Measurements from ENCODE around the gene CYTIP. TPM values are rescaled to one million over a fixed set of nuclear protein-coding genes. Genes with fewer than 3 reads are reported as not detected.
A peak's percentile ranks its signal among the peaks of the same experiment; 100 is the strongest.

The CYTIP gene
- total RNA-seq (2021): 0.66 to 1.2 TPM (median 0.89 TPM) in 3 replicates
- Bru-seq, nascent RNA: percentile 31 among the genes with signal in this experiment
- long read RNA-seq, experiment 1, partial matches to known transcripts: 0 of 3 reads
- long read RNA-seq, experiment 1, other reads (novel, unspliced or antisense): 3 of 3 reads
- long read RNA-seq, experiment 2: 0 reads
- long read RNA-seq, experiment 3: 0 reads

- Mint-ChIP-seq H3K9me3 (no peaks in the 10 kb centered on the region), H3K27me3 (ENCODE audit: low read depth) (no peaks in the 10 kb centered on the region), H3K27ac (no peak within 1 kb of the TSS), H3K4me1 (no peaks in the 10 kb centered on the region), H3K4me3 (no peak within 1 kb of the TSS), H3K36me3 (no peaks in the 10 kb centered on the region)
- POLR2A ChIA-PET: no interaction called here
- ATAC-seq (no peak), DNase-seq (ENCODE audit: low spot score) (no peak)
- CTCF ChIA-PET: interaction anchor here (1.2 to 1.6 kb wide), 2 partner anchors 108 to 137 kb away, joined by 3 to 4 read pairs; no protein-coding TSS in a partner anchor
- TF ChIP-seq, protein P1, sequence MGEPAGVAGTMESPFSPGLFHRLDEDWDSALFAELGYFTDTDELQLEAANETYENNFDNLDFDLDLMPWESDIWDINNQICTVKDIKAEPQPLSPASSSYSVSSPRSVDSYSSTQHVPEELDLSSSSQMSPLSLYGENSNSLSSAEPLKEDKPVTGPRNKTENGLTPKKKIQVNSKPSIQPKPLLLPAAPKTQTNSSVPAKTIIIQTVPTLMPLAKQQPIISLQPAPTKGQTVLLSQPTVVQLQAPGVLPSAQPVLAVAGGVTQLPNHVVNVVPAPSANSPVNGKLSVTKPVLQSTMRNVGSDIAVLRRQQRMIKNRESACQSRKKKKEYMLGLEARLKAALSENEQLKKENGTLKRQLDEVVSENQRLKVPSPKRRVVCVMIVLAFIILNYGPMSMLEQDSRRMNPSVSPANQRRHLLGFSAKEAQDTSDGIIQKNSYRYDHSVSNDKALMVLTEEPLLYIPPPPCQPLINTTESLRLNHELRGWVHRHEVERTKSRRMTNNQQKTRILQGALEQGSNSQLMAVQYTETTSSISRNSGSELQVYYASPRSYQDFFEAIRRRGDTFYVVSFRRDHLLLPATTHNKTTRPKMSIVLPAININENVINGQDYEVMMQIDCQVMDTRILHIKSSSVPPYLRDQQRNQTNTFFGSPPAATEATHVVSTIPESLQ (CRISPR knock-in tag; IDR thresholded peaks at IDR 0.05): no peak
- no peak for TF ChIP-seq ATF1 (CRISPR knock-in tag; IDR thresholded peaks at IDR 0.05)
- no peak for TF ChIP-seq STAT6 (CRISPR knock-in tag; conservative IDR thresholded peaks at IDR 0.05; ENCODE audit: low read depth)
Measured at GRCh38 chr2:157443795-157444640, at the start of gene CYTIP. TSS of gene CYTIP (minus strand) at chr2:157444089. CDS start at chr2:157444020, 69 bp downstream.

DNA sequence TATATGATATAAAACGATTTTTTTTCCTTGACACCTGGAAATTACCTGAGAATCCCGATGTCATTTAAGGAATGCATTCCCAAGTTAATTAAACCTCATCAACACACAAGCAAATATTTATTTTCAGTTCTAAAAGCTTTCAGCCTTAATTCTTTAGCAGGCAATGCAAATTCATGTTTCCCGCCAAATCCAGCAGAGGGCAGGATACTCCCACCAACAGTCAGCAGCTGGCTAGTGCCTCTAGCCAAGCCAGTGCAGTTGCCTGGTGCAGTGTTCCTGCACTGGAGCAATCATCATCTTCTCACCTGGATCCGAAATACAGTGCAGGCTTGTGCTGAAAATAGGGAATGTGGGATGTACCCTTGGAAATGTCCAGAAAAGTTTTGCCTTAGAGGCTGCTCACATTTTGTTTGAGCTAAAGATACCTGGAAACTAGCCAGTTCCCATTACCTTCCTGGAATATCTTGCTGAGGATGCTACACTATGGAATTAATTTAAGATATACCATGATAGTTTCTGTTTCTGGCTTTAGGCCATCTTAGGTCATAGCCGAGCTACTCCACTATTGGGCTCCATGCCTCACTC is 48.4 kb upstream of the CYTIP start:
- DNase-seq (ENCODE audit: low spot score) (peak; percentile 74), ATAC-seq (peak; percentile 94)
- no peak overlapping the region for H3K27ac Mint-ChIP-seq
- no peak overlapping the region for H3K4me3 Mint-ChIP-seq
- no peaks in the 10 kb centered on the region for H3K27me3 Mint-ChIP-seq (ENCODE audit: low read depth)
- CTCF ChIA-PET: interaction anchor here (0.6 to 1.8 kb wide), 16 partner anchors 9 to 515 kb away, joined by 3 to 17 read pairs (median 4); partner anchors contain the start of gene ACVR1C
- no peaks in the 10 kb centered on the region for H3K9me3 Mint-ChIP-seq
- no peak for TF ChIP-seq ZNF219 (CRISPR knock-in tag; IDR thresholded peaks at IDR 0.05; ENCODE audit: borderline replicate concordance)
- TF ChIP-seq FOXJ3 (CRISPR knock-in tag; IDR thresholded peaks at IDR 0.05; ENCODE audit: borderline replicate concordance): no peak
- TF ChIP-seq, protein P2, sequence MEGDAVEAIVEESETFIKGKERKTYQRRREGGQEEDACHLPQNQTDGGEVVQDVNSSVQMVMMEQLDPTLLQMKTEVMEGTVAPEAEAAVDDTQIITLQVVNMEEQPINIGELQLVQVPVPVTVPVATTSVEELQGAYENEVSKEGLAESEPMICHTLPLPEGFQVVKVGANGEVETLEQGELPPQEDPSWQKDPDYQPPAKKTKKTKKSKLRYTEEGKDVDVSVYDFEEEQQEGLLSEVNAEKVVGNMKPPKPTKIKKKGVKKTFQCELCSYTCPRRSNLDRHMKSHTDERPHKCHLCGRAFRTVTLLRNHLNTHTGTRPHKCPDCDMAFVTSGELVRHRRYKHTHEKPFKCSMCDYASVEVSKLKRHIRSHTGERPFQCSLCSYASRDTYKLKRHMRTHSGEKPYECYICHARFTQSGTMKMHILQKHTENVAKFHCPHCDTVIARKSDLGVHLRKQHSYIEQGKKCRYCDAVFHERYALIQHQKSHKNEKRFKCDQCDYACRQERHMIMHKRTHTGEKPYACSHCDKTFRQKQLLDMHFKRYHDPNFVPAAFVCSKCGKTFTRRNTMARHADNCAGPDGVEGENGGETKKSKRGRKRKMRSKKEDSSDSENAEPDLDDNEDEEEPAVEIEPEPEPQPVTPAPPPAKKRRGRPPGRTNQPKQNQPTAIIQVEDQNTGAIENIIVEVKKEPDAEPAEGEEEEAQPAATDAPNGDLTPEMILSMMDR (IDR thresholded peaks at IDR 0.05): peak; percentile 62; the same call in 1 of the 2 replicates
- no peak for TF ChIP-seq USF1 (CRISPR knock-in tag; IDR thresholded peaks at IDR 0.05)
- TF ChIP-seq NFE2L1 (CRISPR knock-in tag; IDR thresholded peaks at IDR 0.05): no peak
- no peaks in the 10 kb centered on the region for H3K36me3 Mint-ChIP-seq
- POLR2A ChIA-PET: no interaction called here
- 0 out of 2 replicates have a peak, but pooled peaks cover 4% of the 10 kb centered on the region for H3K4me1 Mint-ChIP-seq

DNA sequence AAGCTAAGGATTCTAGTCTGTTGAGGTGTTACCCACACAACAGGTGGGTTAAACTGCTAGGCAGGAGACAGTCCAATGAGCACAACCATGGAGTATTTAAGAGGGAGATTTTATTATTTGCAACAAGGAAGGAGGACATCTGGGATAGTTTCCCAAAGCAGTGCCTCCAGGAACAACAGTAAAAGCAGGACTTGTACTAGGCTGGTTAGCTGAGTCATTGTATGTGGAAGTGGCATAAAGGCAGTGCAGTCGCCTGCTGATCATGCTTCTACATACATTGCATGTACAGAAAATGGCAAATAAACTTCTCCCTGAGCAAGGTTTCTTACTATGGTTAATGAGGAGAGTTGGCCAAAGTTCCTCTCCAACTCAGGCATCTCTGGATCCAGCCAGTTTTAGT is 46.1 kb upstream of the CYTIP start:
- no peak overlapping the region for H3K4me3 Mint-ChIP-seq
- H3K27ac Mint-ChIP-seq: no peak overlapping the region
- no peak for DNase-seq (ENCODE audit: low spot score)
- no peak for ATAC-seq
- no peaks in the 10 kb centered on the region for H3K36me3 Mint-ChIP-seq
- no peaks in the 10 kb centered on the region for H3K9me3 Mint-ChIP-seq
- 0 out of 2 replicates have a peak, but pooled peaks cover 4% of the 10 kb centered on the region for H3K4me1 Mint-ChIP-seq
- ChIA-PET POLR2A (no interaction called here), CTCF (interaction anchor here (1.3 to 2.9 kb wide), 4 partner anchors 139 to 272 kb away, joined by 3 to 16 read pairs (median 8); partner anchors contain the start of gene ACVR1C)
- H3K27me3 Mint-ChIP-seq (ENCODE audit: low read depth): no peaks in the 10 kb centered on the region
- TF ChIP-seq USF1 (CRISPR knock-in tag; IDR thresholded peaks at IDR 0.05) (no peak), NFATC4 (CRISPR knock-in tag; IDR thresholded peaks at IDR 0.05) (no peak), ZNF263 (CRISPR knock-in tag; IDR thresholded peaks at IDR 0.05; ENCODE audit: low read depth) (no peak), MXD4 (CRISPR knock-in tag; IDR thresholded peaks at IDR 0.05; ENCODE audit: borderline replicate concordance) (no peak), ZNF396 (CRISPR knock-in tag; IDR thresholded peaks at IDR 0.05; ENCODE audit: borderline replicate concordance) (no peak), ZNF416 (CRISPR knock-in tag; IDR thresholded peaks at IDR 0.05) (no peak), FOXJ3 (CRISPR knock-in tag; IDR thresholded peaks at IDR 0.05; ENCODE audit: borderline replicate concordance) (no peak)
- TF ChIP-seq, protein P3, sequence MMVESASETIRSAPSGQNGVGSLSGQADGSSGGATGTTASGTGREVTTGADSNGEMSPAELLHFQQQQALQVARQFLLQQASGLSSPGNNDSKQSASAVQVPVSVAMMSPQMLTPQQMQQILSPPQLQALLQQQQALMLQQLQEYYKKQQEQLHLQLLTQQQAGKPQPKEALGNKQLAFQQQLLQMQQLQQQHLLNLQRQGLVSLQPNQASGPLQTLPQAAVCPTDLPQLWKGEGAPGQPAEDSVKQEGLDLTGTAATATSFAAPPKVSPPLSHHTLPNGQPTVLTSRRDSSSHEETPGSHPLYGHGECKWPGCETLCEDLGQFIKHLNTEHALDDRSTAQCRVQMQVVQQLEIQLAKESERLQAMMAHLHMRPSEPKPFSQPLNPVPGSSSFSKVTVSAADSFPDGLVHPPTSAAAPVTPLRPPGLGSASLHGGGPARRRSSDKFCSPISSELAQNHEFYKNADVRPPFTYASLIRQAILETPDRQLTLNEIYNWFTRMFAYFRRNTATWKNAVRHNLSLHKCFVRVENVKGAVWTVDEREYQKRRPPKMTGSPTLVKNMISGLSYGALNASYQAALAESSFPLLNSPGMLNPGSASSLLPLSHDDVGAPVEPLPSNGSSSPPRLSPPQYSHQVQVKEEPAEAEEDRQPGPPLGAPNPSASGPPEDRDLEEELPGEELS (CRISPR knock-in tag; IDR thresholded peaks at IDR 0.05): no peak
